Measurements from ENCODE around the gene AFF3.

DNA sequence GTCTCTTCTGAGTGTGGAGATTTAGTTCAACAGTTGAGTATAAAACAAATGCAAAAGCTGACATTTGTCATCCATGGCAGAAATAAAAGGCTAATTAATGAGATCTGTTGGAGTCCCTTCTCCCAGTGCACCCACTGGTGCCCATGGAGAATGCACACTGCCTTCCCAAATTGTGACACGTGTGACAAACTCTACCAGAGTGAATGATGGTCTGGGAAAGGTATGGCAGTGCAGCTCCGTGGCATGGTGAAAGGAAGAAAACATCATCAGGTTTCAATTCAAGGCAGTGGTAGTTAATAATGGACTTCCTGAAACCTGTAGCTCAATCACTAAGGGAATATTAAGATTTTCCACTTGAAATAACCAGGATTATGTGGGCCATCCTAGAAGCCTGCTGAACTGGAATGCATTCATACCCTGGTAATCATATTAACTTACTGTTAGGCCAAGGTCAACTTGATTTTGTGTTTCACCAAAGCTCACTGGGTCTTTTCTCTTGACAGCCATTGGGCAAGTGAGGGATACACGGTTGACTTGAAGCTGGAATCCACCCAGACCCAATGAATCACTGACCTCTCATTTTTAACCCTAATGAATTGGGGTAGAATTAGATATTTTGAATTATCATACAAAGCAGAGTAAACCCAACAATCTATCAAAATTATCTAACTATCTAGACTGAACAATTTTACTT, 167.6 kb downstream of the AFF3 start:
- TF ChIP-seq POLR2A (IDR thresholded peaks at IDR 0.05) (no peak), POLR2AphosphoS5 (IDR thresholded peaks at IDR 0.05) (no peak)
